ENCODE data around the gene ADTRP. TPM values are rescaled to one million over a fixed set of nuclear protein-coding genes. Genes with fewer than 3 reads are reported as not detected.

ADTRP gene
- total RNA-seq, 1 donor from 2014 or later: not detected

DNA sequence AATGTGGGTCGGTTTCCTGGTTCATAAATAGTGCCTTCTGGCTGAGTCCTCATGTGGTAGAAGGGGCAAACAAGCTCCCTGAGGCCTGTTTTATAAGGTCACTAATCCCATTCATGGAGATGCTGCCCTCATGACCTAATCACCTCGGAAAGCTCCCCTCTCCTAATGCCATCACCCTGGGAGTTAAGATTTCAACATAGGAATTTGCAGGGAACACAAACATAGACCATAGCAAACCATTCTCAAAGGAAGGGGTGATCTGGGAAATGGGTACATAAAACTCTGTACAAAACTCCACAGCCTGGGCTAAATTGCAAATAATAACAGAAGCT, 1.5 kb upstream of the ADTRP start:
- H3K4me3 ChIP-seq: no peak overlapping the region
- no peaks in the 10 kb centered on the region for H3K36me3 ChIP-seq
- H3K27ac ChIP-seq: no peak overlapping the region
- H3K4me1 ChIP-seq: no peaks in the 10 kb centered on the region
- TF ChIP-seq, protein P1, sequence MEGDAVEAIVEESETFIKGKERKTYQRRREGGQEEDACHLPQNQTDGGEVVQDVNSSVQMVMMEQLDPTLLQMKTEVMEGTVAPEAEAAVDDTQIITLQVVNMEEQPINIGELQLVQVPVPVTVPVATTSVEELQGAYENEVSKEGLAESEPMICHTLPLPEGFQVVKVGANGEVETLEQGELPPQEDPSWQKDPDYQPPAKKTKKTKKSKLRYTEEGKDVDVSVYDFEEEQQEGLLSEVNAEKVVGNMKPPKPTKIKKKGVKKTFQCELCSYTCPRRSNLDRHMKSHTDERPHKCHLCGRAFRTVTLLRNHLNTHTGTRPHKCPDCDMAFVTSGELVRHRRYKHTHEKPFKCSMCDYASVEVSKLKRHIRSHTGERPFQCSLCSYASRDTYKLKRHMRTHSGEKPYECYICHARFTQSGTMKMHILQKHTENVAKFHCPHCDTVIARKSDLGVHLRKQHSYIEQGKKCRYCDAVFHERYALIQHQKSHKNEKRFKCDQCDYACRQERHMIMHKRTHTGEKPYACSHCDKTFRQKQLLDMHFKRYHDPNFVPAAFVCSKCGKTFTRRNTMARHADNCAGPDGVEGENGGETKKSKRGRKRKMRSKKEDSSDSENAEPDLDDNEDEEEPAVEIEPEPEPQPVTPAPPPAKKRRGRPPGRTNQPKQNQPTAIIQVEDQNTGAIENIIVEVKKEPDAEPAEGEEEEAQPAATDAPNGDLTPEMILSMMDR (IDR thresholded peaks at IDR 0.05): no peak
- TF ChIP-seq POLR2A (IDR thresholded peaks at IDR 0.05) (no peak), POLR2AphosphoS5 (IDR thresholded peaks at IDR 0.05; ENCODE audit: insufficient read depth in 1 of 2, low read depth in 1 of 2) (no peak)
- intact Hi-C loops (cut with DNase I): no loop called here
- H3K27me3 ChIP-seq: no peaks in the 10 kb centered on the region
- no peak for DNase-seq (ENCODE audit: extremely low spot score in 2 of 2)
- no peaks in the 10 kb centered on the region for H3K9me3 ChIP-seq

DNA sequence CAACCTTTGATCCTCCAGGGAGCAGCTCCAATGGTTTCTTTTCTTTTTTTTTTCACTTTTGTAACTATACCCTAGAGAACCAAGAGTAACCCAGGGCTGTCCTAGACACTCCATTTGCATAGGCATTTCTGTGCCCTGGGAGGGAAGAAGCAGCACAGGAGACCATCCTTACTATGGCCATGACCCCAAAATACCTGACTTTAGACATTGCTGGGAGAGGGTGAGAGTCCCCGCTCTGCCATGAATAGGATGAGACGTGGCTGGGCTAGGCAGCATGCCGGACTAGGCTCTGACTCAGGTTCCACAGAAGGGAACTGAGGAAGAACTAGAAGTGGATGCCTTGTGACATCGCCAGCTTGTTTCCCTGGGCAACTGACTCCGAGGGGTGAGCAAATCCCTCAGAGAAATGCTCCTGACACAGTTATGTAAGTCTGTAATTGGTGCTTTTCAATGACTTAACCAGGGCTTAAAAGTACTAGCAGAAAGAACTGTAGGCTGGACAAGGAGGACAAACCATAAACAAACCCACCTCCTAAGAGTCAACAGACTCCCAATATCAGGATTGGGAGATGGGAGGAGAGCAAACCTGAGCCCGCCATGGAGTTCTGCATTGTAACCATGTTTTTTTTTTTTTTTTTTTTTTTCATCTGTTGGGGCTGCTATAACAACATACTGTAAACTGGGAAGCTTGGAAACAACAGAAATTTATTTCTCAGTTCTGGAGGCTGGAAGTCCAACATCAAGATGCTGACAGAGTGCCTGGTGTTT, 910 bp upstream of the ADTRP start:
- Histone ChIP-seq H3K36me3 (no peaks in the 10 kb centered on the region), H3K4me1 (no peaks in the 10 kb centered on the region), H3K27me3 (no peaks in the 10 kb centered on the region), H3K4me3 (no peak overlapping the region), H3K27ac (no peak overlapping the region), H3K9me3 (no peaks in the 10 kb centered on the region)
- intact Hi-C loops (cut with DNase I): no loop called here
- no peak for DNase-seq (ENCODE audit: extremely low spot score in 2 of 2)
- TF ChIP-seq POLR2AphosphoS5 (IDR thresholded peaks at IDR 0.05; ENCODE audit: insufficient read depth in 1 of 2, low read depth in 1 of 2): no peak
- TF ChIP-seq, protein P1 (IDR thresholded peaks at IDR 0.05): no peak
- TF ChIP-seq POLR2A (IDR thresholded peaks at IDR 0.05): no peak

DNA sequence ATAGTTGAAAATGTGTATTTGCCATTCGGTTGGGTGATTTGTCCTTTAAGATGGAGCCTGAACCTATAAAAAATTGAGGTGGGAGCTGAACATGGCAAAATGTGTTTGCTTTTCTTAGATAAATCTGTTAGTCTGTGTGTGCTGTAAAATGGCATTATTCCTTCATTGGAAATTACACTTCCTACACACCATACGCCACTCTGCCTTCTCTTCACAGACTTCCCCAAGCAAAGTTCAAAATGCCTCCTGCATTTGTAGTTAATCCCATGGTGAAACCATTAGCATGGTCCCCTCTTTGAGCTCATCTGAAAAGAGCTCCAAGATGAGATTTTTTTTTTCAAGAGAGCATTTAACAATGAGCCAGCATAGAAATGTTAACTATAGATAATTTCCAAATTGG, 567 bp downstream of the ADTRP start:
- H3K9me3 ChIP-seq: no peaks in the 10 kb centered on the region
- intact Hi-C loops (cut with DNase I): no loop called here
- no peaks in the 10 kb centered on the region for H3K27me3 ChIP-seq
- no peaks in the 10 kb centered on the region for H3K36me3 ChIP-seq
- DNase-seq (ENCODE audit: extremely low spot score in 2 of 2): no peak
- TF ChIP-seq, protein P1 (IDR thresholded peaks at IDR 0.05): no peak
- no peak for TF ChIP-seq POLR2A (IDR thresholded peaks at IDR 0.05)
- TF ChIP-seq POLR2AphosphoS5 (IDR thresholded peaks at IDR 0.05; ENCODE audit: insufficient read depth in 1 of 2, low read depth in 1 of 2): no peak
- no peak overlapping the region for H3K4me3 ChIP-seq
- no peak overlapping the region for H3K27ac ChIP-seq
- H3K4me1 ChIP-seq: peaks cover 3% of the 10 kb centered on the region

DNA sequence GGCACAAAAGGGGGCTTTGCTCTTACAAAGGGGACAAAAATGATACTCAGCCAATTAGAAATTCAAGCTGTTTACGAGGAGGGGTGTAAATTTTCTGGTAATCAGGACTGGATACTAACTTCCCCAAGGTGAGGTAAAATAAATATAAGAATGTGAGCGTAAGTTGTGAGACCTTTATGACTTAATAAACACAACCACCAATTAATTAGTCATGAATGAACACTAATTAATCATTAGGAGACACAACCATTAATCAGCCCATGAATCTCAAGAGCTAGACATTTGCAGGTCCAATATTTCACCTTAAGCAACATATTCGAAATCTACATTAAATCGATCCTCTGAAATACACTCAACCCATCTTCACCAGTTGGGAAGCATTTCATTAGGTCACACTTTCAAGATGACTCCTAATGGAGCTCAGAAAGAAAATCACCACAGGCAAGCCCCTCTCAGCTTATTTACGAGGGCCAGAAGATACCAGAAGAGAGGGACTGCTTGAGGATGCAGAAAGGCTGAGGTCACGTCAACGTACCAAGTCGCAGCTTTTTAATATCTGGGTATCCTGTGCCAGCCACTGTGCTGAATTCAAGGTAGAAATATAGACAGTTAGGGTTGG, 2.7 kb downstream of the ADTRP start:
- H3K9me3 ChIP-seq: no peaks in the 10 kb centered on the region
- intact Hi-C loops (cut with DNase I): no loop called here
- DNase-seq (ENCODE audit: extremely low spot score in 2 of 2): no peak
- H3K27ac ChIP-seq: no peak overlapping the region
- H3K36me3 ChIP-seq: no peaks in the 10 kb centered on the region
- TF ChIP-seq, protein P1 (IDR thresholded peaks at IDR 0.05): no peak
- TF ChIP-seq POLR2AphosphoS5 (IDR thresholded peaks at IDR 0.05; ENCODE audit: insufficient read depth in 1 of 2, low read depth in 1 of 2): no peak
- no peak for TF ChIP-seq POLR2A (IDR thresholded peaks at IDR 0.05)
- no peak overlapping the region for H3K4me3 ChIP-seq
- H3K4me1 ChIP-seq: peaks cover 24% of the 10 kb centered on the region
- no peaks in the 10 kb centered on the region for H3K27me3 ChIP-seq

DNA sequence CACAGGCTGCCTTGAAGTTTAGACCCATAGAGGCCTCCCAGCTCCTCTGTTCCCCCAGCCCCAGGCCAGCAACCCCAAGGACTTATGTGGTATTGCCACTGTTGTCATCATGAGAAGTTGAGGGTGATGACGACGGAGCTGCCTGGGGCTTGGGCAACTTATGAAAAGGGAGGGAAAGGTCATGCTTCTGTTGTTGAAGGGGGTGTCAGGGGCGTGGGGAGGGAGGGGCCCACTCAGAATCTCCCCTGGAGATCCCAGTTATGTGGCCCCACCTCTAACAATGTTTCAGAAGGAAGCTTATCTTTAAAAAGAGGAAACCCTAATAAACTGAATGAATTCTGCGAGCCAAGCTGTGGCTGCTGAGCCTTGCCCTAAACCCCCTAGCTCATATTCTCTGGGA, 4.2 kb downstream of the ADTRP start:
- TF ChIP-seq POLR2A (IDR thresholded peaks at IDR 0.05) (no peak), POLR2AphosphoS5 (IDR thresholded peaks at IDR 0.05; ENCODE audit: insufficient read depth in 1 of 2, low read depth in 1 of 2) (no peak)
- TF ChIP-seq, protein P1 (IDR thresholded peaks at IDR 0.05): no peak
- peaks cover 37% of the 10 kb centered on the region for H3K4me1 ChIP-seq
- no peaks in the 10 kb centered on the region for H3K9me3 ChIP-seq
- intact Hi-C loops (cut with DNase I): no loop called here
- no peak overlapping the region for H3K4me3 ChIP-seq
- H3K36me3 ChIP-seq: no peaks in the 10 kb centered on the region
- no peak for DNase-seq (ENCODE audit: extremely low spot score in 2 of 2)
- H3K27ac ChIP-seq: no peak overlapping the region
- H3K27me3 ChIP-seq: no peaks in the 10 kb centered on the region
